BLaER1 treated with 17β-estradiol and CSF1 and Interleukin-3, amounts not matched to agents 10 nM and 100 nM (cell line): ENCODE measurements around the gene MXRA5.
"Not testable (repeated sequence)": the region's sequence is repeated elsewhere in the genome, so short reads cannot be mapped to it uniquely, and the experiment has no call there.

Experiments used
- H3K27ac ChIP-seq, 11 experiments: shearing (Covaris generic); formaldehyde crosslinking; 2 replicates each; pipeline ENCODE4 v1.8.1; 2022
- H3K27me3 ChIP-seq, 11 experiments: shearing (Covaris generic); formaldehyde crosslinking; 2 replicates each; pipeline ENCODE4 v1.8.1; 2022
- H3K36me3 ChIP-seq, 11 experiments: shearing (Covaris generic); formaldehyde crosslinking; 2 replicates each; pipeline ENCODE4 v1.8.1; 2022
- H3K4me1 ChIP-seq, 10 experiments: shearing (Covaris generic); formaldehyde crosslinking; 2 replicates each; pipeline ENCODE4 v1.8.1; 2022
- H3K4me2 ChIP-seq, 11 experiments: shearing (Covaris generic); formaldehyde crosslinking; 2 replicates each; pipeline ENCODE4 v1.8.1; 2022
- H3K4me3 ChIP-seq, 10 experiments: shearing (Covaris generic); formaldehyde crosslinking; 2 replicates each; pipeline ENCODE4 v1.8.1; 2022
- H3K9ac ChIP-seq, 11 experiments: shearing (Covaris generic); formaldehyde crosslinking; 2 replicates each; pipeline ENCODE4 v1.8.1; 2022
- H3K9me3 ChIP-seq, 11 experiments: shearing (Covaris generic); formaldehyde crosslinking; replicated peaks in 1 of 11; 2 replicates each; pipeline ENCODE4 v1.8.1; 2022
- H4K20me1 ChIP-seq, 11 experiments: shearing (Covaris generic); formaldehyde crosslinking; 2 replicates each; pipeline ENCODE4 v1.8.1; 2022
- Cebpa-rat ChIP-seq, 11 experiments: shearing (Covaris generic); IDR thresholded peaks; 2 replicates each; pipeline ENCODE4 v1.8.1; 2022

MXRA5 gene

GRCh38 chrX:3377560-3377959 lies 31.1 kb upstream of the MXRA5 start:
- no peak for TF ChIP-seq Cebpa-rat (IDR thresholded peaks at IDR 0.05)
- H4K20me1 ChIP-seq, result no peaks in the 10 kb centered on the region
- H3K4me3 ChIP-seq, result no peak overlapping the region
- peaks cover 0 to 8% (median 0%) of the 10 kb centered on the region in 10 experiments; a peak in 3 of 20 replicates for H3K4me1 ChIP-seq
- H3K27ac ChIP-seq, result no peak overlapping the region
- no peaks in the 10 kb centered on the region for H3K27me3 ChIP-seq
- no peaks in the 10 kb centered on the region for H3K36me3 ChIP-seq
- H3K9me3 ChIP-seq, result peaks cover 0 to 8% (median 0%) of the 10 kb centered on the region in 11 experiments; a peak in 3 of 22 replicates
- no peak overlapping the region for H3K4me2 ChIP-seq
- no peak overlapping the region for H3K9ac ChIP-seq

- H3K4me1 ChIP-seq, H3K4me3 ChIP-seq, H3K4me2 ChIP-seq, H4K20me1 ChIP-seq, H3K9ac ChIP-seq, H3K9me3 ChIP-seq, H3K36me3 ChIP-seq, H3K27me3 ChIP-seq, H3K27ac ChIP-seq: not testable (repeated sequence)
These were observed 29.5 kb upstream of the MXRA5 start for GRCh38 chrX:3375878-3376508.

DNA sequence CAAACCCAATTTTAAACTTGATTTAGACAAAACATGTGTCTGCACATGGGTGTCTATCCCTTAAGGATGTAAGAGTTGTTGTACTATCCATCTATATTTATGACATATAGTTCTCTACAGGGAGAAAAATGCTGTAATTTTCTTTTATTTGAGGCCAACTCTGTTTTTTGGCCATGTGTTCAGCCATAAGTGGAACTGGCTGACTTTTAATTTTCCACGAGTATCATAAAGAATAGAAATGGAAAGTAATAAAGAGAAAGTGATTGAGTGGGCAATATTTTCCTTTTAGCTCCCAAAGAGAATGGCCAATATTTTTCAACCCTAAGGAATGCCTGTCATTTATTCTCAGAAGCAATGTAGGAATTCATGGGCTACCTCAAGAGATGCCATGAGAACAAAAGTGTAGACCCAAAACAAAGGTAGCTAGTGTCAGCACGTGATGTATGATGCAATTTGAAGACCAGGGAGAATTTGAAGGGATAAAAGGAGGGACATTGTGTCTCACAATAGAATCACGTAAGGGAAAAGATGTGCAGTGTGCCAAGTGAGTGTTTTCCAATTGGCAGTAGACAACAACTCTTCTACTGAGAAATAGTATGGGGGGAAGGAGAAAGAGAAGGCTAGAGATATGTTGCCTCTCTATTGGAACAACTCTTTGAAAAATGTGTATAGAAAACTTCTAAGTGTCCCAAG lies 27.8 kb upstream of the MXRA5 start:
- Histone ChIP-seq H3K36me3 (no peaks in the 10 kb centered on the region), H3K4me1 (peaks cover 0 to 8% (median 0%) of the 10 kb centered on the region in 10 experiments; a peak in 3 of 20 replicates), H3K27ac (no peak overlapping the region), H3K9ac (no peak overlapping the region), H4K20me1 (no peaks in the 10 kb centered on the region), H3K27me3 (no peaks in the 10 kb centered on the region), H3K9me3 (peaks cover 0 to 8% (median 0%) of the 10 kb centered on the region in 11 experiments; a peak in 3 of 22 replicates), H3K4me2 (no peak overlapping the region), H3K4me3 (no peak overlapping the region)
- TF ChIP-seq Cebpa-rat (IDR thresholded peaks at IDR 0.05), result no peak

DNA sequence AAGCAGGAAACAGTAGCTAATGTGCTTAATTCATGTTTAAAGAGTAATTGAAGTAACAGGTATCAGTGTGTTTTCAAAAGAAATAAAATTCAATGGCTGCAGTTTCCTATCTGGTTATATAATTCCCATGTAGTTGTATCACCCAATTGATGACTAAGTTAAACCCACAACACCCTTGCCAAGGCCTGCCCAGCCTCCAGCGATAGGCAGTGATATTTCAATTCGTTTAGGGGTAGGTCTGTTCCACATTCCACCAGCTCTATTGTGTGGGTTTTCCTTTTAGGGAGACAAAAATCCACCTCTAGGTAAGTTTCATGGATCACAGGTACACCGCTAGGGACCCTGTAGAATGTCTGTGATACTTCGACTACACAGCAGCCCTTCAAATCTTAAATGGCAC lies 24.7 kb upstream of the MXRA5 start:
- no peaks in the 10 kb centered on the region for H3K36me3 ChIP-seq
- H3K4me2 ChIP-seq, result no peak overlapping the region
- H3K27ac ChIP-seq, result no peak overlapping the region
- no peak overlapping the region for H3K4me3 ChIP-seq
- H3K4me1 ChIP-seq, result no peaks in the 10 kb centered on the region
- no peak for TF ChIP-seq Cebpa-rat (IDR thresholded peaks at IDR 0.05)
- H3K9ac ChIP-seq, result no peak overlapping the region
- H3K27me3 ChIP-seq, result no peaks in the 10 kb centered on the region
- H4K20me1 ChIP-seq, result no peaks in the 10 kb centered on the region
- peaks cover 0 to 8% (median 0%) of the 10 kb centered on the region in 11 experiments; a peak in 3 of 22 replicates for H3K9me3 ChIP-seq

- H3K9me3 ChIP-seq, result peaks cover 0 to 8% (median 0%) of the 10 kb centered on the region in 11 experiments; a peak in 3 of 22 replicates
- no peak overlapping the region for H3K9ac ChIP-seq
- no peak overlapping the region for H3K4me2 ChIP-seq
- no peaks in the 10 kb centered on the region for H3K36me3 ChIP-seq
- no peak overlapping the region for H3K27ac ChIP-seq
- no peak for TF ChIP-seq Cebpa-rat (IDR thresholded peaks at IDR 0.05)
- H4K20me1 ChIP-seq, result no peaks in the 10 kb centered on the region
- no peaks in the 10 kb centered on the region for H3K4me1 ChIP-seq
- H3K4me3 ChIP-seq, result no peak overlapping the region
- no peaks in the 10 kb centered on the region for H3K27me3 ChIP-seq
These were observed 24.2 kb upstream of the MXRA5 start for GRCh38 chrX:3370656-3371055.

GRCh38 chrX:3362956-3363355 lies 16.5 kb upstream of the MXRA5 start:
- Histone ChIP-seq H4K20me1 (no peaks in the 10 kb centered on the region), H3K9me3 (peaks cover 0 to 5% (median 0%) of the 10 kb centered on the region in 11 experiments; a peak in 2 of 22 replicates), H3K4me1 (no peaks in the 10 kb centered on the region), H3K27me3 (no peaks in the 10 kb centered on the region), H3K36me3 (no peaks in the 10 kb centered on the region), H3K4me3 (no peak overlapping the region), H3K9ac (no peak overlapping the region), H3K4me2 (no peak overlapping the region), H3K27ac (no peak overlapping the region)
- TF ChIP-seq Cebpa-rat (IDR thresholded peaks at IDR 0.05), result no peak

GRCh38 chrX:3360881-3361280 lies 14.4 kb upstream of the MXRA5 start:
- Histone ChIP-seq H3K27me3 (no peaks in the 10 kb centered on the region), H4K20me1 (no peaks in the 10 kb centered on the region), H3K4me3 (no peak overlapping the region), H3K4me2 (no peak overlapping the region), H3K27ac (no peak overlapping the region), H3K9ac (no peak overlapping the region), H3K9me3 (peaks cover 0 to 5% (median 0%) of the 10 kb centered on the region in 11 experiments; a peak in 2 of 22 replicates), H3K36me3 (no peaks in the 10 kb centered on the region), H3K4me1 (no peaks in the 10 kb centered on the region)
- no peak for TF ChIP-seq Cebpa-rat (IDR thresholded peaks at IDR 0.05)

DNA sequence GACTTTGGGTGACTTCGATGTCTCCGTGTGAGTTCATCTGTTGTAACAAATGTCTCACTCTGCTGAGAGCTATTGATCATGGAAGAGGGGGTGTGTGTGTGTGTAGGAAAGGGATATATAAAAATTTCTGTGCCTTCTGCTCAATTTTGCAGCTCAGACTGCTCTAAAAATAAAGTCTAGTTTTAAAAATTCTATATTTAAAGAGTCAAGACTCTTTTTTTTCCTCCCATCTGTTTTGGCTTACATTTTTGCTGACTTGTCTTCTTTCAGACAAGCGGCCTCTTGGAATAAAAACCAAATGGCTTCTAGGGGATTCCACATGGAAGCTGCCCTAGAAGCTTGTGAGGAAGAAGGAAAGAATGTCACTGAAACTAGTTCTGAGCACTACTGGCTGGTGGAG lies 6.3 kb upstream of the MXRA5 start:
- H3K9me3 ChIP-seq, result peaks cover 2 to 12% (median 10%) of the 10 kb centered on the region in 11 experiments; a peak in 17 of 22 replicates
- not testable (repeated sequence) for H3K4me3 ChIP-seq, H3K27me3 ChIP-seq, H3K4me2 ChIP-seq, H3K9ac ChIP-seq, H3K4me1 ChIP-seq, H4K20me1 ChIP-seq, H3K27ac ChIP-seq, H3K36me3 ChIP-seq

GRCh38 chrX:3351276-3351675 lies 4.8 kb upstream of the MXRA5 start:
- Histone ChIP-seq H3K9me3 (peaks cover 15 to 27% (median 23%) of the 10 kb centered on the region in 11 experiments), H3K4me1 (no peaks in the 10 kb centered on the region), H3K27ac (no peak overlapping the region)

DNA sequence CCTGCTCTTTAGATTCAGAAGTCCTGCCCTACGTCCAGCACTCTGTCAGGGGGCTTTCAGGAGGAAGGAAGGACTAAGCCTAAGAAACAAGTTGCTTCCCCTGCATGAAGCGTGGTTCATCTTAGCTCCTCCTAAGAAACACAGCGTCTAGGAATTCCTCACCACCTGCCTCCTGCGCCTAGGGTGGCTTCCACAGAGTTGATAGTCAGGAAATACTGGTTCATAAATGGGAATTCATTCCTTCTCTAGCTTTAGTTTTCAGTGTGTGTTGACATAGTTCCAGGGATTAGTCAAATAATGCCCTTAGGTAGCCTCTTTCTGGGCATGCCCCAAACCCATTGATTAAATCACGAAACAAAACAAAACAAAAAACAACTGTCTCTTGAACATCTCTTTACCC lies 1.7 kb upstream of the MXRA5 start:
- H3K4me2 ChIP-seq, result no peak overlapping the region
- H3K9me3 ChIP-seq, result peaks cover 38 to 53% (median 44%) of the 10 kb centered on the region in 11 experiments
- no peak overlapping the region for H3K27ac ChIP-seq
- no peaks in the 10 kb centered on the region for H3K36me3 ChIP-seq
- no peaks in the 10 kb centered on the region for H3K27me3 ChIP-seq
- no peak overlapping the region for H3K9ac ChIP-seq
- H3K4me1 ChIP-seq, result no peaks in the 10 kb centered on the region
- H3K4me3 ChIP-seq, result no peak overlapping the region
- no peak for TF ChIP-seq Cebpa-rat (IDR thresholded peaks at IDR 0.05)
- no peaks in the 10 kb centered on the region for H4K20me1 ChIP-seq

More at GRCh38 chrX:3351276-3351675, 4.8 kb upstream of the MXRA5 start:
- H3K4me3 ChIP-seq, result no peak overlapping the region
- H3K27me3 ChIP-seq, result no peaks in the 10 kb centered on the region
- H3K9ac ChIP-seq, result no peak overlapping the region
- no peaks in the 10 kb centered on the region for H4K20me1 ChIP-seq
- no peaks in the 10 kb centered on the region for H3K36me3 ChIP-seq
- H3K4me2 ChIP-seq, result no peak overlapping the region
- no peak for TF ChIP-seq Cebpa-rat (IDR thresholded peaks at IDR 0.05)
